D721Med (cell line): ENCODE results near the gene ARVCF.

Experiments
- DNase-seq: peaks from one replicate; pipeline ENCODE4 v3.0.0; 2011; ENCODE audit warnings: low spot score; ENCODE audit not compliant: insufficient read length
- FAIRE-seq: peaks from 2 replicates; lab custom pipeline; 2011; peaks lifted over from hg19 to GRCh38; lab: Jason Lieb, UNC
- CTCF ChIP-seq: IDR thresholded peaks from 2 replicates; pipeline ENCODE4 v1.5.1; 2012; ENCODE audit warnings: mild to moderate bottlenecking, control low read depth; ENCODE audit not compliant: insufficient read depth; ENCODE audit errors: missing control alignments

Gene ARVCF

GRCh38 chr22:19959043-19959586, 57.5 kb downstream of the ARVCF start:
- DNase-seq (no peak), FAIRE-seq (no peak)
- no peak for TF ChIP-seq CTCF

GRCh38 chr22:19958083-19959042, 58.3 kb downstream of the ARVCF start:
- FAIRE-seq (no peak), DNase-seq (no peak)
- TF ChIP-seq CTCF, result no peak

- FAIRE-seq (no peak), DNase-seq (no peak)
- TF ChIP-seq CTCF, result no peak
Observed at GRCh38 chr22:19957445-19957844, 59.2 kb downstream of the ARVCF start.

GRCh38 chr22:19955241-19956128, 61.1 kb downstream of the ARVCF start:
- FAIRE-seq, result no peak
- TF ChIP-seq CTCF, result no peak
- DNase-seq, result peak; percentile 12

GRCh38 chr22:19951346-19951745, 65.3 kb downstream of the ARVCF start:
- no peak for TF ChIP-seq CTCF
- DNase-seq (no peak), FAIRE-seq (no peak)

GRCh38 chr22:19948057-19948760, 68.4 kb downstream of the ARVCF start:
- FAIRE-seq (no peak), DNase-seq (no peak)
- TF ChIP-seq CTCF, result no peak
